Tibial nerve (tissue), 4 donors: Measurements from ENCODE around the gene SH3RF3.

ENCODE experiments used
- CTCF ChIP-seq, 5 experiments: fragments of 200-600 bp in 3 of 5; fragments of 450-650 bp in 2 of 5; sonication (generic) in 3 of 5; IDR thresholded peaks; one replicate each; pipeline ENCODE4 v1.5.1; 2016 to 2019; ENCODE audit warnings: antibody characterized with exemption in 5 of 5, mild to moderate bottlenecking in 3 of 5, moderate library complexity in 2 of 5
- EP300 ChIP-seq, 2 donors: sonication (generic); formaldehyde crosslinking; IDR thresholded peaks; one replicate each; pipeline ENCODE4 v1.6.1; 2017; ENCODE audit warnings: antibody characterized with exemption in 2 of 2, mild to moderate bottlenecking in 1 of 2
- POLR2A ChIP-seq, 2 donors: fragments of 450-650 bp; IDR thresholded peaks; one replicate each; pipeline ENCODE4 v1.6.1; 2017; ENCODE audit warnings: antibody characterized with exemption in 2 of 2, mild to moderate bottlenecking in 2 of 2, moderate library complexity in 2 of 2

GRCh38 chr2:109438773-109439389, 309.9 kb downstream of the SH3RF3 start:
- TF ChIP-seq EP300 (IDR thresholded peaks at IDR 0.05) (no peak), POLR2A (IDR thresholded peaks at IDR 0.05) (no peak), CTCF (IDR thresholded peaks at IDR 0.05) (no peak)
